NCI-H345 (cell line): Measurements from ENCODE around the gene BIN1.

Experiments used
- DNase-seq: peaks from one replicate; lab custom pipeline; 2025; lab: John Stamatoyannopoulos, UW

The BIN1 gene

DNA sequence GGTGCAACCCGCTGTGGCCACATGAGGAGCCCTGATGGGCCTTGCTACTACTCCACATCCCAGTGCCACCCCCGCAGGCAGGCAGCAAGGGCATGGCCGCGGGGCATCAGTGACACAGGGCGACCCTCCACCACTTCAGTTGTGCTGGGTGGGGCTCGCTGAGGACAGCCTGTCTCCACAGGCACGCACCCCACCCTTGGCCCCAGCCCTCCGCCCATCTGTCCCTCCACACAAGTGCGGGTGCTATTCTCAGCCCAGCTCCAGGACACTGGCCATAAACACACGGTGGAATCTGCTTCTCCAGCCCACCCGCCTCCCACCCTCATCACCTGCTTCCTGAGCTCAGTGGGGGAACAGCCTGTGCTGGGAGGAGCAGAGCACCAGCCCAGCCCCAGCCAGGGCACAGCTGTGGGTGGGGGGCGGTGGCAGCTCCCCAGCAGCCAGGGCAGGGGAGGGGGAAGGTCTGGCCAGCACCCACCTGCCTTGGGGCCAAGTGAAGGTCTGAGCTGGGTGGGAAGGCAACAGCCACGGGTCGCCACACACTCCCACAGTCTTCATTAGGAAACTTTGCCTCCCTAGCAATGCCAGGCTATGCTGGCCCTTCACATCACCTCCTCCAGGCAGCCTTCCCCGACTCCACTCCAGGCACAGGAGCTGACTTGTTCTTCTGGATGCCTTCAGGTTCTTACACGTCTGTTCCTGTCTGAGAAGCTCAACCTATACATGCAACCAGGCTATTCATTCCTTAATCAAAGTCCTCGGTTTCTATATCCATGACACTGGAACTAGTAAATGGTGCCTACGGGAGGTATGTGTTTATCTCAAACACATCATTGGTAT lies 16.5 kb downstream of the BIN1 start:
- DNase-seq = no peak

DNA sequence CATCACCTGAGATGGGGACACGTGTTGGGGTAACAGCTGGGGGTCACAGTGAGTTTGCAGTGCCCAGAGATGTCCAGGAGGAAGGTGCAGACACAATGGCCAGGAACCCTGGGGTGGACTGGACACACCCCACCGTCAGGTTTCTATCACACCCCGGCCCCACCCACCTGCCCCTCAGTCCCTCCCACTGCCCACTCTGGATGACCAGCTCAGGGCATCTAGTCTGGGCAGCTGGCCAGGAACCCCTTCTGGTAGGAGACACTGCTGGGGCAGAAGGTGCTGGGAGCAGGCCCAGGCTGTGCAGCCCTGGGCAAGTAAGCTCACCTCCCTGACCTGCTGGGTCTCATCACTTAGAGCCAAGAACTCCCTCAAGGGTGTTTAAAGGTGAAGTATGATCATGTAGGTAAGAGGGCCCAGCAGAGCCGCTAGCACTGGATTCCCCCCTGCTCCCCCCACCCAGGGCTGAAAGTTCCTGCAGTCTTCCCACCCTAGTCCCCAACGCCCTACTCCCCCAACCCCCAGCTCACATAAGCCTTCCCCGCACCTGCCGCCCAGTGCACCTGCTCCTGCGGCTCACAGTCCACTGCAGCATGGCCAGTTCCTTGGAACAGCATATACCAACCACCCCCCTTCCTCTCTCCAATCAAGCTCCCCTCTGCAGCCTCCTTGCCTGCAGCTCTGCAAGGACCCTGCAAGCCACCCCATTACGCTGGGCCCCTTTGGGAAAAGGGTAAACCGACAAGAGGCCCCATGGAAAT lies 17.3 kb downstream of the BIN1 start:
- DNase-seq = no peak

- no peak for DNase-seq
These were observed 18.2 kb downstream of the BIN1 start for GRCh38 chr2:127088706-127089105.

DNA sequence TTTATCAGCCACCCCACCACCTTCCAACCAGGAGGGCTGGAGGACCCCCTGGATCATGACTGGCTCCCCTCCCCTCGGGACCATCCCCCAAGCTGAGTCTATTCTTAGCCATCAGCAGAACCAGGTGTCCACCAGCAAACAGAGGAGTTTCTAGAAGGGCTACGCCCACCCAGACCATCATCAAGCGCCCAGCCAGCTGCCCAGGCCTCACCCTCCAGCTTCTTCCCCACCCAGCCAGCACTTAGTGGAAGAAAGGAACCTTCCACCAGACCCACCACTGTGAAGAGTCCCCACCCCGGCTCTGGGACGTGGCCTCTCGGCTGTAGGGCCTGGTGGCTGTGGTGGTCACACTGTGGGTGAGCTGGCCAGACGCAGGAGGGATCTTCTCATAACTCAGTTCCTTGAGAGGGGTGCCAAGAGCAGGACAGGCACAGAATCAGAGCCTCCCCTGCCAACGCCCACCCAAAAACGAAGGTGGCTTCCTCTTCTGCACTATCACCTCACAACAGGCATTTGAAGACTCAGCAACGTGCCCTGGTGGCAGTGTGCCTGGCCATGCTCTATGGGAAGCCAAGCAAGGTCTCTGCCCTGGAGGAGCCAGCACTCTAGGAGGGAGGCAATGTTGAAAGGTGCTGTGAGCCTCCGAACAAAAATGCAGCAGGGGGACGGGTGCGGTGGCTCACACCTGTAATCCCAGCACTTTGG lies 19.0 kb downstream of the BIN1 start:
- no peak for DNase-seq

DNA sequence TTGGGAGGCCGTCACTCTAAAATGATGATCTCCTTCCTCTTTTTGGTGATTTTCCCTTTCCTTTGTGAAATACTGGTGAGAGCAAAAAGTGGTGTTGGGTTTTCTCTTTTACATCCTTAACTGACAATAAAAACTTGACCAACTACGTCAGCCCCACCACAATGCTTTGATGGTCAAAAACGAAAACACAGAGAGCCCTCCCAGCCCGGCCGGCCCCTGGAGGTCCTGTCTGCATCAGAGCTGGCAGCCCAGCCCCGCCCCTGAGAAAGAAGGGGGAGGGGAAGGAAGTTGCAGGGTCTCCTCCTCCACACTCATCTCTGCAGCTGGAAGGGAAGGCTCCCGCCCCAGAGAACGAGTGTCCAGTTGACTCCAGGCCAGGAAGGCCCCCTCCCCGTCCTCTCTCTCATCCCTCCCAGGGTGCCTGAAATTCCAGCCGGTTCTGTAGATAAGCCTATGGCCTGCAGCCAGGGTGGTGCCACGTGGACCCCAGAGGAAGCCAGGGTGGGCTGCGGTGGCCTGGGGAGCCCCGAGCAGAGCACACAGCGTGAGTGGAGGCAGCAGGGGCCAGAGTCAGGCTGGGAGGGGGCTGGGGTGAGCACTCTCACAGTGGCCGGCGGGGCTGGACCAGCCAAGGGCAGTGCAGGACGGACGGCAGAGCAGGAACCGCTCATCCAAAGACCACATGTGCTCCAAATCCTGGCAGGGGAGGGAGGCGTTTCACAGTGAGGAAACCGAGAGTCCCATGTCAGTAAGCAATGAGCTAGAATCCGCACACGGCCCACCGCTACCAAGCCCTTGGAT lies 19.8 kb downstream of the BIN1 start:
- DNase-seq = no peak

DNA sequence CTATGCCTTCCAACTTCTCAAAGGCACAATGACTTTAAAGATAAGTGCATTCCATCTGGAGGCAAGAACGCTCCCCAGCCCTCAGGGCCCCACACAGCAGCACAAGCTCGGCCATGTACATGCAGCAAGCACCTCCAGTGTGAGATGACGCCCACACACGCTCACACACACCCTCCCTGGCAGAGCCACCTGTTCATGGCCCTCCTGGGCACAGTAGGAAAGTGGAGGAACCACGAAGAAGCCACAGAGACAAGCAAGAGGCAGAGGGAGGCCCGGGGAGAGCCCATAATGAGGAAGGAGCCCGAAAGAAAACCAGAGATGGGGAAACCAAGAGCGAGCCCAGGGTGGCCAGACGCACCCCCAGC lies 21.7 kb downstream of the BIN1 start:
- no peak for DNase-seq

- DNase-seq = no peak
These were observed 22.2 kb downstream of the BIN1 start for GRCh38 chr2:127084611-127085316.

DNA sequence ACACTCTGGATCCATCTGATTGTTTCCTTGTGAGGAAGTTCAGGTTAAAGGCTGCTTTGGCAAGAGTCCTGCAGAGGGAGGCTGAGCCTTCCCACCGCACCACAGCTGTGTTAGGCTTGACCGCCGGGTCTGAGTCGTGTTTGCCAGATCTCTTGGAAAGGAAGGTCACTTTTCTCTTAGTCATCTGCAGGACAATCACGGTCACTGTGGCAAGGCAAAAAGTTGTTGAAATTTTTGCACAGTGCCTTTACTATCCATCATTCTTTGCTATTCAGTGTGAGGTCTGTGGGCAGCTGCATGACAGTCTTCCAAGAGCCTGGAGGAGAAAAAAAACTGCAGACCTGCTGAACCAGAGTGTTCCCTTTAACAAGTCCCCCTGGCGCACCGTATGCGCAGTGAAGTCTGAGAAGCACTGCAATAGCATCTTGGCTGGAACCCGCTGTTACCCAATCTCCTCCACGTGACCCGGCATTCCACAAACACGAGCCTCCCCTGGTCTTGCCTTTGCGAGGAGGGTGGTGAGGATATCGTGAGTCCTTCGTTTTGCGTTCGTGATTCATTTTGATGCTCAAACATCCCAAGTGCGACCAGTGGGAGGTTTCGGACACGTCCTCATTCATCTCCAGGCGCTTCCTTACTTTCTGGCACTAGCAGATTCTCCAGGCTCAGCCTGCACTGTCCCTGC lies 23.0 kb downstream of the BIN1 start:
- no peak for DNase-seq

GRCh38 chr2:127082974-127083373 lies 24.0 kb downstream of the BIN1 start:
- no peak for DNase-seq

- no peak for DNase-seq
These were observed 24.9 kb downstream of the BIN1 start for GRCh38 chr2:127081826-127082633.

- DNase-seq = no peak
These were observed 25.8 kb downstream of the BIN1 start for GRCh38 chr2:127080938-127081755.

GRCh38 chr2:127080226-127080937 lies 26.6 kb downstream of the BIN1 start:
- DNase-seq = no peak

DNA sequence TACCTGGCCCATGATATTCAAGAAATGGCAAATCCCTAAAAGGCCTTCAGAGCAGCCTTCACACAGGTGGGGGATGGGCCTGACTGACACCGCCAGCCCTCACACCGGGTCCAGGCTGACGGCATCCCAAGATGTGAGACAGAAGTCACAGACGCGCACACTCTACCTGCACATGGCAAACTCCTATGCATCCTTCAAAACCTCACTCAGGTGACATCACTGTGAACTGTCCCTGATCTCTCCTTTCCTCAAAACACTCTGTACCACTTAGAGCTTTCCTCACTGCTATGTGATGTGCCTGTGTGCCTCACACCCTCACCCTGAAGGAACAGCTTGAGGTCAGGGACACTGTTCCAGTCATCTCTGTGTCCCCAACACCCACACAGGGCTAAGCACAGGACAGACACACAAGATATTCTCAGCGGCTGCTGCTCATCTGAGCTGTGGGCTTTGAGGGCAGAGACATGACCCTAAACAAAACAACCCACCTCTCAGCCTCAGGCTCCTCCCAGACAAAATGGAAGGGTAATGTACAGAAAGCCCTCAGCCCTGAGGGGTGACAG lies 27.5 kb downstream of the BIN1 start:
- DNase-seq = no peak

DNA sequence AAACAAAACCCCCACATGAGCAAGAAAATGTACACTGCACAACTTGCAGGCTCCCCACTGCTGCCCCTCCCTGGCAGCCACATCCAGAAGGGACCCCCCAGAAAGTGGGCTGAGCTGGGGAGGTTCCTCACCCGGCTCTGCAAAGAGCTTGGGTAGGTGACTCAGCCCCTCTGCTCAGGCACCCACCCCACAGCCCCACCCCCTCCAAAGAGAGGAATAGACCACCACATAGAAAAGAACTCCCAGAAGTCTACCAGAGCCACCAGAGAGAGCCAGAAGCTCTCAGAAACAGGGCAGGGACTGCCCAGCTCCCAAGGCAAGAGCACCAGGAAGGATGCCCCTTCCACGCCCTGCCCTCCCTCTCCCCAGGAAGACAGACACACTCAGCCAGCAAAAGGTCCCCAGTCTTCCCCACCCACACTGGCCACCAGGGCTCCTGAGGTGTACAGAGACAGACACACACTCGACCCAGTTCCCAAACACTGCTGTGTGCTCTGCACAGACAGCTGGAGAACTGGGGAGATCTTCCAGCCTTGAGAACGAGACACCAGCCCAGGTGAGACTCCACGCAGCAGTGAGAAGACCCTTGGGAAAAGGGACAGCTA lies 28.2 kb downstream of the BIN1 start:
- DNase-seq = no peak

DNA sequence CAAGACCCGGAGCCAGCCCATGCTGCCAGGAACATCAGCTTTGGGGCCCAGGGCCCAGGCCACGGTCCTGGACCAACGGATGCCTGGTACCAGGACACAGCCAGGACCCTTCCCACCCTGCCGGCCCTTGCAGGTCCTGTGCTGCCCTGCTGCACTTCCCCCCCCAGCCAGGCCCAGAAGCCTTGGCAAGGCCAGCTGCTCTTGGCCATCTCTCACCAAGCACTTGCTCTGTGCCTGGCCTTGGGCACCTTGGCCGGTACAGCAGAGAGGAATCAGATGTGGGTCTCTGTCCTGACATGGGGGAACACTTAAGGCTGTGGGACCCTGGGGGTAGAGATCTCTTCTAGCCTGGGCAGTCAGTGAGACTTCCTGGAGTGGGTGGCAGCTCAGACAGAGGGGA lies 28.9 kb downstream of the BIN1 start:
- no peak for DNase-seq

DNA sequence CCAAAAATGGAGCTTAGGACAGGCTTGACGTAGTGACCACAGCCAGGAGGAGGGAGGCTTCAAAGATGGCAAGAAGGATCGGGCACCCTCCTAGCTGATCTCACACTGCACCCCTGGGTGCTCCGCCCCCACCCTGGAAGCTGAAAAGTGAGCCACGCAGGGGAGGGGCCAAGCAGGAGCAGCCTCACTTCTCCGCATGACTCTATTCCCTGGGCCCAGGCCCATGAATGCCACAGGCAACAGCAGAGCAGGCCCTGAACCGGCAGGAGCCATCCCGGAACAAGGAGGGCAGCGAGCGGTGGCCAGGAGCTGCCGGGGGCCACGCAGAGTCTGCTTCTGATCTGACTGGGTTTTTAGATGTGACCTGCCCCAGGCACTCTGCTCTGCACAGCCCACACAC lies 30.0 kb downstream of the BIN1 start:
- DNase-seq = no peak

DNA sequence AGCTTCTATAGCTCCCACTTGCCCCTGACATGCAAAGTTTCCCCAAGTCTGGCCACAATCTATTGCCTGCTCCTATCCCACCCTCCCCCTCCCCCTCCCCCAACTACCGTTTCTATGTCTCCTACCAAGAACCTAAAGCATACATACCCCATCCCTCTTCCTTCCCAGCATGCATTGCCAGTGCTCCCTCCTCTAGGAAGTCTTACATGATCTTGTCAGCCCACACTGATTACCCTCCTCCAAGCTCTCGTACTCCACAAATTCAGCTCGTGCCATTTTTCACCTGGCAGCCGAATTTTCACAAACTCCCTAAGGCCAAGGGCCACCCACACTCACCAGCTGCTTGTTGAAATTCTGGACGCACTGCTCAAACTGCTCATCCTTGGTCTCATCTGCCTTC lies 30.7 kb downstream of the BIN1 start:
- no peak for DNase-seq

DNA sequence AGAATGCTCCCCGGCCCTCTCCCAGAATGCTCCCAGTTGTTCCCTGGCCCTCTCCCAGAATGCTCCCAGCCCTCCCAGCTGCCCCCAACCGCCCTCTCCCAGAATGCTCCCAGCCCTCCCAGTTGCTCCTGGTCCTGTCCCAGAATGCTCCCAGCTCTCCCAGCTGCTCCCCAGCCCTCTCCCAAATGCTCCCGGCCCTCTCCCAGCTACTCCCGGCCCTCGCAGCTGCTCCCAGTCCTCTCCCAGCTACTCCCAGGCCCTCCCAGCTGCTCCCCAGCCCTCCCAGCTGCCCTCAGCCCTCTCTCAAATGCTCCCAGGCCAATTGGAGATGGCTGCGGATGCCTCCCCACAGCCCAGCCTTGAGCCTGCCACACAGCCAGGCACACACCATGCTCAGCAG lies 31.1 kb downstream of the BIN1 start:
- DNase-seq = no peak
